Smooth muscle cell (in vitro differentiated cells): ENCODE measurements around the gene GREB1L. TPM values are rescaled to one million over a fixed set of nuclear protein-coding genes. Genes with fewer than 3 reads are reported as not detected.

Source experiments
- DNase-seq: peaks from one replicate; lab custom pipeline; 2025; ENCODE audit not compliant: unreplicated experiment; lab: John Stamatoyannopoulos, UW
- H2AFZ ChIP-seq: fragments of 200-600 bp; sonication (generic); 2 replicates; pipeline ENCODE4 v1.6.0; 2016; ENCODE audit warnings: antibody characterized with exemption, low read depth, mild to moderate bottlenecking
- H3F3A ChIP-seq: fragments of 200-600 bp; sonication (generic); 2 replicates; pipeline ENCODE4 v1.6.0; 2017; ENCODE audit warnings: antibody characterized with exemption, low read depth
- H3K27ac ChIP-seq: fragments of 200-600 bp; sonication (generic); 2 replicates; pipeline ENCODE4 v1.5.1; 2016; ENCODE audit warnings: low read depth, mild to moderate bottlenecking
- H3K27me3 ChIP-seq: fragments of 200-600 bp; sonication (generic); 2 replicates; pipeline ENCODE4 v1.6.1; 2016; ENCODE audit warnings: low read depth, mild to moderate bottlenecking
- H3K36me3 ChIP-seq: fragments of 200-600 bp; sonication (generic); 2 replicates; pipeline ENCODE4 v1.5.1; 2016; ENCODE audit warnings: low read depth
- H3K4me1 ChIP-seq: fragments of 200-600 bp; sonication (generic); 2 replicates; pipeline ENCODE4 v1.5.1; 2016; ENCODE audit warnings: low read depth
- H3K4me2 ChIP-seq: fragments of 200-600 bp; sonication (generic); 2 replicates; pipeline ENCODE4 v1.6.0; 2016; ENCODE audit warnings: mild to moderate bottlenecking
- H3K4me3 ChIP-seq: fragments of 200-600 bp; sonication (generic); 2 replicates; pipeline ENCODE4 v1.5.1; 2016; ENCODE audit warnings: mild to moderate bottlenecking
- H3K79me2 ChIP-seq: fragments of 200-600 bp; sonication (generic); 2 replicates; pipeline ENCODE4 v1.6.0; 2016; ENCODE audit warnings: low read depth, mild to moderate bottlenecking
- H3K9ac ChIP-seq: fragments of 200-600 bp; sonication (generic); 2 replicates; pipeline ENCODE4 v1.6.0; 2016; ENCODE audit warnings: low read depth
- H3K9me3 ChIP-seq: fragments of 200-600 bp; sonication (generic); replicated peaks from 2 replicates; pipeline ENCODE4 v1.5.1; 2016; ENCODE audit warnings: low read depth
- H4K20me1 ChIP-seq: fragments of 200-600 bp; sonication (generic); 2 replicates; pipeline ENCODE4 v1.6.0; 2016; ENCODE audit warnings: low read depth
- CTCF ChIP-seq: fragments of 200-600 bp; sonication (generic); IDR thresholded peaks from 2 replicates; pipeline ENCODE4 v1.5.1; 2017; ENCODE audit warnings: borderline replicate concordance, mild to moderate bottlenecking, antibody characterized with exemption; ENCODE audit not compliant: insufficient read depth, poor library complexity, severe bottlenecking
- whole genome bisulfite sequencing: methylation state at CpG from one replicate; pipeline ENCODE4 v1.1.7; 2016; ENCODE audit warnings: low lambda C conversion rate; 5-methylcytosine and 5-hydroxymethylcytosine counted together
- polyA plus RNA-seq: library from polyadenylated mRNA; unstranded; fragments of >200 nt; fragmentation: Nextera tagmentation; extraction: Ambion mirVana; gene quantifications from 2 replicates; pipeline ENCODE4 v1.2.1, GENCODE V29; 2016
- total RNA-seq: library from RNA; depleted of rRNA; stranded (reverse); fragments of >200 nt; gene quantifications from 2 replicates; pipeline ENCODE4 v1.2.3, GENCODE V29; 2014

Gene GREB1L
- total and polyA plus RNA-seq, 2 experiments from 2014 or later: 4.0 to 15.3 TPM

- H3K9ac ChIP-seq: no peak overlapping the region
- 10% methylated on average over 3 of the region's 3 CpGs for WGBS
- peaks cover 31% of the 10 kb centered on the region for H3K4me1 ChIP-seq
- no peaks in the 10 kb centered on the region for H3K9me3 ChIP-seq
- peaks cover 3% of the 10 kb centered on the region for H3K79me2 ChIP-seq
- no peak overlapping the region for H3K4me2 ChIP-seq
- H4K20me1 ChIP-seq: peaks cover 44% of the 10 kb centered on the region
- peak overlapping the region; percentile 45 for H3K27ac ChIP-seq
- no peaks in the 10 kb centered on the region for H3K27me3 ChIP-seq
- peaks cover 4% of the 10 kb centered on the region for H3F3A ChIP-seq
- no peak for DNase-seq
- H3K36me3 ChIP-seq: no peaks in the 10 kb centered on the region
- no peak overlapping the region for H3K4me3 ChIP-seq
- H2AFZ ChIP-seq: no peak overlapping the region
- no peak for TF ChIP-seq CTCF
These were observed 28.4 kb downstream of the GREB1L start for GRCh38 chr18:21270453-21270852.

- Histone ChIP-seq H2AFZ (no peak overlapping the region), H3K36me3 (no peaks in the 10 kb centered on the region), H3K79me2 (peaks cover 3% of the 10 kb centered on the region), H3K27ac (no peak overlapping the region), H3K4me3 (no peak overlapping the region), H3F3A (peaks cover 4% of the 10 kb centered on the region), H3K9ac (no peak overlapping the region), H3K4me2 (no peak overlapping the region), H3K4me1 (peaks cover 15% of the 10 kb centered on the region), H3K27me3 (no peaks in the 10 kb centered on the region), H4K20me1 (peaks cover 30% of the 10 kb centered on the region), H3K9me3 (no peaks in the 10 kb centered on the region)
- no peak for TF ChIP-seq CTCF
- WGBS: 47% methylated on average over 4 of the region's 4 CpGs
- DNase-seq: no peak
These were observed 30.1 kb downstream of the GREB1L start for GRCh38 chr18:21272016-21272579.

GRCh38 chr18:21273568-21273967 is 31.5 kb downstream of the GREB1L start:
- H3K27me3 ChIP-seq: no peaks in the 10 kb centered on the region
- H3K9ac ChIP-seq: no peak overlapping the region
- H3K4me1 ChIP-seq: peaks cover 11% of the 10 kb centered on the region
- TF ChIP-seq CTCF: no peak
- peaks cover 19% of the 10 kb centered on the region for H4K20me1 ChIP-seq
- H3K9me3 ChIP-seq: no peaks in the 10 kb centered on the region
- H3F3A ChIP-seq: peaks cover 4% of the 10 kb centered on the region
- no peak overlapping the region for H2AFZ ChIP-seq
- H3K36me3 ChIP-seq: no peaks in the 10 kb centered on the region
- WGBS: 86% methylated on average over 3 of the region's 3 CpGs
- no peak overlapping the region for H3K4me3 ChIP-seq
- H3K27ac ChIP-seq: no peak overlapping the region
- no peak overlapping the region for H3K4me2 ChIP-seq
- no peak for DNase-seq
- H3K79me2 ChIP-seq: peaks cover 3% of the 10 kb centered on the region

GRCh38 chr18:21275645-21276044 is 33.6 kb downstream of the GREB1L start:
- 96% methylated on average over 7 of the region's 7 CpGs for WGBS
- Histone ChIP-seq H3K27me3 (no peaks in the 10 kb centered on the region), H4K20me1 (peaks cover 3% of the 10 kb centered on the region), H2AFZ (no peak overlapping the region), H3F3A (no peaks in the 10 kb centered on the region), H3K4me2 (no peak overlapping the region), H3K4me3 (no peak overlapping the region), H3K9ac (no peak overlapping the region), H3K9me3 (no peaks in the 10 kb centered on the region), H3K36me3 (no peaks in the 10 kb centered on the region), H3K4me1 (peaks cover 3% of the 10 kb centered on the region), H3K79me2 (peaks cover 3% of the 10 kb centered on the region), H3K27ac (no peak overlapping the region)
- TF ChIP-seq CTCF: no peak
- DNase-seq: no peak
